Coronary artery (tissue), 2 donors: Measurements from ENCODE around the gene ATG13.

Experiments used
- DNase-seq: peaks from one replicate; pipeline ENCODE4 v3.0.0-alpha.2; 2017; ENCODE audit warnings: low spot score
- H3K27ac ChIP-seq, 2 donors: fragments of 200-600 bp; sonication (generic); one replicate each; pipeline ENCODE4 v1.5.1; 2016 to 2019
- H3K4me3 ChIP-seq: fragments of 200-600 bp; sonication (generic); 2 replicates; pipeline ENCODE4 v1.5.1; 2016; ENCODE audit warnings: mild to moderate bottlenecking, moderate library complexity
- TF ChIP-seq, protein P1 (sequence below): fragments of 200-600 bp; sonication (generic); IDR thresholded peaks from one replicate; pipeline ENCODE4 v1.5.1; 2019; ENCODE audit warnings: antibody characterized with exemption

ATG13 gene

DNA sequence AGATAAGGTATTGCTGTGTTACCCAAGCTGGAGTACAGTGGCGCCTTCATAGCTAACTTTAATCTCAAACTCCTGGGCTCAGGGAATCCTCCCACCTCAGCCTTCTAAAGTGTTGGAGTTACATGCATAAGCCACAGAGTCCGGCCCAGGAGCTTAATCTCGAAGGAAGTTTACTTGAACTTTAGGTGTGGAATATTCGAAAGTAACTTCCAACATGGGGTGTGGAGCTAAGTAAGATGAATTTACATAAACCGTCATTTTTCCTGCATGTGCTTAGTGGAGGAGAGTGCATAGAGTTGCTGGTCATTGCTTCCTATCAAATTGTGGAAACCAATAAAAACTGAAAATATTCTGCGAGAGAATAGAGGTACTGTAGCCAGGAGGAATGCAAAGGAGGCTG is 1.5 kb downstream of the ATG13 start:
- TF ChIP-seq, protein P1, sequence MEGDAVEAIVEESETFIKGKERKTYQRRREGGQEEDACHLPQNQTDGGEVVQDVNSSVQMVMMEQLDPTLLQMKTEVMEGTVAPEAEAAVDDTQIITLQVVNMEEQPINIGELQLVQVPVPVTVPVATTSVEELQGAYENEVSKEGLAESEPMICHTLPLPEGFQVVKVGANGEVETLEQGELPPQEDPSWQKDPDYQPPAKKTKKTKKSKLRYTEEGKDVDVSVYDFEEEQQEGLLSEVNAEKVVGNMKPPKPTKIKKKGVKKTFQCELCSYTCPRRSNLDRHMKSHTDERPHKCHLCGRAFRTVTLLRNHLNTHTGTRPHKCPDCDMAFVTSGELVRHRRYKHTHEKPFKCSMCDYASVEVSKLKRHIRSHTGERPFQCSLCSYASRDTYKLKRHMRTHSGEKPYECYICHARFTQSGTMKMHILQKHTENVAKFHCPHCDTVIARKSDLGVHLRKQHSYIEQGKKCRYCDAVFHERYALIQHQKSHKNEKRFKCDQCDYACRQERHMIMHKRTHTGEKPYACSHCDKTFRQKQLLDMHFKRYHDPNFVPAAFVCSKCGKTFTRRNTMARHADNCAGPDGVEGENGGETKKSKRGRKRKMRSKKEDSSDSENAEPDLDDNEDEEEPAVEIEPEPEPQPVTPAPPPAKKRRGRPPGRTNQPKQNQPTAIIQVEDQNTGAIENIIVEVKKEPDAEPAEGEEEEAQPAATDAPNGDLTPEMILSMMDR: no peak
- no peak for DNase-seq
- Histone ChIP-seq H3K4me3 (peak overlapping the region; percentile 37), H3K27ac (no peak overlapping the region)

DNA sequence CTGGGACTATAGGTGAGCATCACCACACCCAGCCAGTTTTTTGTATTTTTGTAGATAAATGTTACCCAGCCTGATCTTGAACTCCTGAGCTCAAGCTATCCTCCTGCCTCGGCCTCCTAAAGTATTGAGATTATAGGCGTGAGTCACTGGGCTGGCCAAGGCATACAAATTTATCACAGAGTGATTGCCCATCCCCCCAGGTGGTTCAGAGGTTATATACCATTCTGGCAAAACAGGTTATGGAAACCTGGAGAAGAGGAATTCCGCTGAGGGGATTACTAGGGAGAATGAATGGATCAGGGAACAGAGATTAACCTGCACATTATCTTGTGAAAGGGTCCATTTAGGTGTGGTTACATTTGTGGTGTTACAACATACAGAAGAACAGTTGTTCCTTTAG is 8.1 kb downstream of the ATG13 start:
- no peak overlapping the region for H3K27ac ChIP-seq
- no peak overlapping the region for H3K4me3 ChIP-seq
- DNase-seq: no peak
- TF ChIP-seq, protein P1: no peak

DNA sequence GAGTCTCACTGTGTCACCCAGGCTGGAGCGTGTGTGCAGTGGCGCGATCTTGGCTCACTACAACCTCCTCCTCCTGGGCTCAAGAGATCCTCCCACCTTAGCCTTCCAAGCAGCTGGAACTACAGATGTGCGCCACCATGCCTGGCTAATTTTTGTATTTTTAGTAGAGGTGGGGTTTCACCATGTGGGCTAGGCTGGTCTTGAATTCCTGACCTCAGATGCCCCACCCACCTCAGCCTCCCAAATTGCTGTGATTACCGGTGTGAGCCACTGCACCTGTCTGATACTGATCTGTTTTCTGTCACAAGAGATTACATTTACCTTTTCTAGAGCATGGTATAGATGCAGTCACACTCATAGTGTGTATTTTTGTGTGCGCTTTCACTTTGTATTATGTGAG is 11.6 kb downstream of the ATG13 start:
- H3K4me3 ChIP-seq: no peak overlapping the region
- H3K27ac ChIP-seq: no peak overlapping the region
- DNase-seq: no peak
- TF ChIP-seq, protein P1: no peak

DNA sequence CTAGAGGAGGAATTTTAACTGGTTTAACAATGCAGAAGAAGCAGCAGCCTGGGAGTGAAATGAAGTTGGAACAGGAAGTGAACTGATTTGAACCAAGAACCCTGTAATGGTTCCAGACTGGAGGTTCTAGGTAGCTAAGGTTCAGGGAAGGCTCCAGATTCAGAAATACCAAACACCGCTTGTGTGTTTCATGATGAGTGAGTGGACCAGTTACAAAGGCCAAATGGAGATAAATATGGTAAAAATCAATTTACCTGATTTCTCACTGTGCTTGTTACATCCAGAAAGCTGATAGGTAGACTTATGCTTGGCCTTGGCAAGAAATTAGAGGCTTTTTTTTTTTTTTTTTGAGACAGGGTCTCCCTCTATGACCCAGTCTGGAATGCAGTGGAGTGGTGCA is 12.9 kb downstream of the ATG13 start:
- Histone ChIP-seq H3K27ac (no peak overlapping the region), H3K4me3 (no peak overlapping the region)
- no peak for DNase-seq
- TF ChIP-seq, protein P1: no peak

DNA sequence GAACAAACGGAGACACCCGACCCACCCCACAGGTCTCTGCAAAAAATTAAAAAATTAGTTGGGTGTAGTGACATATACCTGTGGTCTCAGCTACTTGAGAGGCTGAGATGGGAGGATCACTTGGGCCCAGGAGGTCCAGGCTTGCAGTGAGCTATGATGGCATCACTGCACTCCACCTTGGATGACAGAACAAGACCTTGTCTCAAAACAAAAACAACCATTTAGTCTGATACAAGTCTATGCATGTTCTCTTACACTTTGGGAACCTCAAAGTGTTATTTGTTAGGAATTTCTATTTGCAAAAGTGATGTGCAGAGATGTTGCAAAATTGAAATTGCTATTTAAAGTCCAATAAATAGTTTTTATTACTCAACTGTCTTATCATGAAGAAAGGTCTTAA is 14.3 kb downstream of the ATG13 start:
- H3K4me3 ChIP-seq: no peak overlapping the region
- TF ChIP-seq, protein P1: no peak
- DNase-seq: no peak
- no peak overlapping the region for H3K27ac ChIP-seq

DNA sequence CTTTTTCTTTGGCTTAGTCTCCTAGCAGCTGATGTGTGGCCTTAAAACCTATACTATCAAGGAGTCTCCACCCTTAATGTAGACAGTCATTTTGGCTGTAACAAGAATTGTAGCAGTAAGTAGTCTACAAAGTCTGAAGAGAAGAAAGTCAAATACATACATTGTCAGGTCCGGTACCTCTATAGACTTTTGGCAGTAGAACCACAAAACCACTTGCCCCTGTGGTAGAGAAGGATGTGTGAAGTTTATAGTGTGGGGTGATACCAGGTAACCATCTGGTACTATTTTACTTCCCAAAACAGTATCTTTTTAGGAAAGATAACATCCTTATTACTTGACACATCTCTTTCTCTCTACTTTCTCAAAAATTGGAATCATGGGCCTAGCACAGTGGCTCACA is 15.1 kb downstream of the ATG13 start:
- H3K27ac ChIP-seq: no peak overlapping the region
- H3K4me3 ChIP-seq: no peak overlapping the region
- TF ChIP-seq, protein P1: no peak
- no peak for DNase-seq

DNA sequence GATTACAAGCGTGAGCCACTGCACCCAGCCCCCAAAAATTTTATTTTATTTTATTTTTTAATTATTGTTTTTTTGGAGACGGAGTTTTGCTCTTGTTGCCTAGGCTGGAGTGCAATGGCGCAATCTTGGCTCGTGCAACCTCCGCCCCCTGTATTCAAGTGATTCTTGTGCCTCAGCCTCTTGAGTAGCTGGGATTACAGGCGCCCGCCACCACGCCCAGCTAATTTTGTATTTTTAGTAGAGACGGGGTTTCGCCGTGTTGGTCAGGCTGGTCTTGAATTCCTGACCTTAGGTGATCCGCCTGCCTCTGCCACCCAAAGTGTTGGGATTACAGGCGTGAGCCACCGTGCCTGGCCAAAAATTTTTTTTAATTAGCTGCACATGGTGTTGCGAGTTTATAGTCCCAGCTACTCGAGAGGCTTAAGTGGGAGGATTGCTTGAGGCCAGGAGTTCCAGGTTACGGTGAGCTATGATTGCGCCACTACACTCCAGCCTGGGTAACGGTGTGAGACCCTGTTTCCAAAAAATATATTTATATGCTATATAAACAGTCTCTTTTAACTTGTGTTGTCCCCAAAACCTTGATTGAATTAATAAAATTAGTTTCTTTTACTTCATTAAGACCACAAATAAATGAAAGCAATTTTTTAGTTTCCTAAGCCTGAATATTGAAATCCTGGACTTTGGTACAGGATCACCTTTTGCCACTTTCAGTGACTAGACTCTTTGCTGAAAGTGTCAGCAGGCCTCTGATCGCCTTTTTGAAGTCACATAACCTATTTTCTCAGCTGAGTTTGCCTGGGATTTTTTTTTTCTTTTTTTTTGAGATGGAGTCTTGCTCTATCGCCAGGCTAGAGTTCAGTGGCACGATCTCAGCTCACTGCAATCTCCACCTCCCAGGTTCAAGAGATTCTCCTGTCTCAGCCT is 16.2 kb downstream of the ATG13 start:
- TF ChIP-seq, protein P1: no peak
- H3K4me3 ChIP-seq: no peak overlapping the region
- no peak for DNase-seq
- no peak overlapping the region for H3K27ac ChIP-seq
